Naive thymus-derived CD4-positive, alpha-beta T cell (primary cell): Measurements from ENCODE around the gene MLF2. TPM values are rescaled to one million over a fixed set of nuclear protein-coding genes. Genes with fewer than 3 reads are reported as not detected.

Experiments
- ATAC-seq: fragments of 150-1000 bp; cut with Tn5 transposase; 2 replicates; pipeline ENCODE4 v1.10.0; 2021; ENCODE audit warnings: mild to moderate bottlenecking, moderate library complexity
- CTCF ChIA-PET: fragments of 350-600 bp; sonication (Branson Sonifier 250); formaldehyde crosslinking; loops from one replicate; lab custom pipeline; 2021; ENCODE audit warnings: antibody characterized with exemption; lab: Charles Lee
- POLR2A ChIA-PET: fragments of 350-600 bp; sonication (Branson Sonifier 250); formaldehyde crosslinking; loops from one replicate; lab custom pipeline; 2021; ENCODE audit warnings: antibody characterized with exemption, inconsistent platforms; lab: Charles Lee
- DNase-seq, 9 donors: peaks; one replicate each; pipeline versions ENCODE4 v3.0.0 to v3.0.0-alpha.2; 2020 to 2022; ENCODE audit warnings: mixed read lengths in 1 of 9
- H3K27ac ChIP-seq: one replicate; pipeline ENCODE4 v1.7.0; 2013; ENCODE audit warnings: mild to moderate bottlenecking, low read depth, low read length, moderate library complexity
- H3K27me3 ChIP-seq, 2 donors: one replicate each; pipeline ENCODE4 v1.7.0; 2013; ENCODE audit warnings: low read length in 2 of 2, mild to moderate bottlenecking in 2 of 2, moderate library complexity in 2 of 2; ENCODE audit not compliant: control insufficient read depth in 2 of 2, insufficient read depth in 2 of 2
- H3K36me3 ChIP-seq, 3 experiments: 1 replicate in 2 of 3; 2 replicates in 1 of 3; pipeline ENCODE4 v1.7.0; 2013; ENCODE audit warnings: low read length in 3 of 3, mild to moderate bottlenecking in 3 of 3, moderate library complexity in 1 of 3; ENCODE audit not compliant: insufficient read depth in 3 of 3, control insufficient read depth in 2 of 3
- H3K4me1 ChIP-seq, 2 donors: one replicate each; pipeline ENCODE4 v1.7.0; 2013; ENCODE audit warnings: low read length in 2 of 2, mild to moderate bottlenecking in 2 of 2, moderate library complexity in 1 of 2; ENCODE audit not compliant: control insufficient read depth in 2 of 2, insufficient read depth in 2 of 2
- H3K4me3 ChIP-seq: 2 replicates; pipeline ENCODE4 v1.7.0; 2013; ENCODE audit warnings: mild to moderate bottlenecking, low read length
- H3K9me3 ChIP-seq, 3 experiments: 1 replicate in 2 of 3; 2 replicates in 1 of 3; pipeline ENCODE4 v1.7.0; 2013; ENCODE audit warnings: low read length in 3 of 3; ENCODE audit not compliant: control insufficient read depth in 2 of 3
- H3K27ac Mint-ChIP-seq, 9 donors: one replicate each; pipeline ENCODE4 v1.8.0; 2020 to 2022; ENCODE audit warnings: mixed read lengths in 9 of 9, mild to moderate bottlenecking in 8 of 9, moderate library complexity in 5 of 9, inconsistent platforms in 2 of 9
- H3K27me3 Mint-ChIP-seq, 5 donors: one replicate each; pipeline ENCODE4 v1.8.0; 2021 to 2022; ENCODE audit warnings: mixed read lengths in 5 of 5, mild to moderate bottlenecking in 1 of 5
- H3K36me3 Mint-ChIP-seq, 5 donors: one replicate each; pipeline ENCODE4 v1.8.0; 2020 to 2022; ENCODE audit warnings: mixed read lengths in 5 of 5, mild to moderate bottlenecking in 3 of 5, inconsistent platforms in 1 of 5
- H3K4me1 Mint-ChIP-seq, 7 donors: one replicate each; pipeline ENCODE4 v1.8.0; 2020 to 2022; ENCODE audit warnings: mixed read lengths in 7 of 7, mild to moderate bottlenecking in 3 of 7, inconsistent platforms in 1 of 7
- H3K4me3 Mint-ChIP-seq, 10 donors: one replicate each; pipeline ENCODE4 v1.8.0; 2020 to 2022; ENCODE audit warnings: mild to moderate bottlenecking in 10 of 10, mixed read lengths in 10 of 10, moderate library complexity in 6 of 10, inconsistent platforms in 2 of 10
- H3K9me3 Mint-ChIP-seq, 11 donors: one replicate each; pipeline ENCODE4 v1.8.0; 2020 to 2022; ENCODE audit warnings: mixed read lengths in 11 of 11, mild to moderate bottlenecking in 4 of 11, inconsistent platforms in 1 of 11, moderate library complexity in 1 of 11
- intact Hi-C, 2 donors: fragments of 100-400 bp; cut with micrococcal nuclease; formaldehyde crosslinking; loops; one replicate each; pipeline ENCODE4 v1.15.1; 2023
- polyA plus RNA-seq, 2 donors: library from polyadenylated mRNA; unstranded; fragments of 300-500 nt; fragmentation: Illumina TruSeq; gene quantifications; one replicate each; pipeline ENCODE4 v1.2.3, GENCODE V29; 2021
- total RNA-seq, 6 experiments: library from RNA in 5 of 6; stranded (reverse) in 5 of 6; gene quantifications; 1 replicate in 5 of 6; 2 replicates in 1 of 6; pipeline ENCODE4 v1.2.3 and lab custom pipeline; 2021 to 2026

The MLF2 gene
- total and polyA plus RNA-seq, 7 experiments from 2014 or later: 84.6 to 141 (median 119) TPM

DNA sequence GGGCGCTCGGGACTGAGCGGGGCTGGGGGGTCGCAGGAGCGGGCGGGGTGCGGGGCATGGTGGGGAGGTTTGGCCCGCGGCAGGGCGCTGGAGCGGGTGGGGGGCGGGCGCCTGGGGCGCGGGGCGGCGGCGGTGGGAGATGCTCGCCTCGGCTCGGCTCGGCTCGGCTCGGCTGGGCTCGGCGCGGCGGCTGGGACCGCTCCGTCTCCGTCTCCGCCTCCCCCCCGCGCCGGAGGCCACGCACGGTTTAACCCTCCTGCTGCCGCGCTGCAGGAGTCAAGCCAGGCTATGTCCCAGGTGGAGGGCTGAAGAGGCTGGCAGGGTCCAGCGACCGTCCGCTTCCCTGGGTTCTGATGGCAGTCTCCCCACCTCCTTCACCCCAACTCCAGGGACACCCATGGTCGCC lies 52.3 kb downstream of the MLF2 start, which contains the start of gene PIANP:
Gene PIANP, minus strand, starts transcription at position 170 of the 406 bp plus-strand sequence. CDS start 2,754 bp downstream, outside the sequence.
- Histone ChIP-seq H3K36me3 (no peaks in the 10 kb centered on the region), H3K9me3 (no peaks in the 10 kb centered on the region), H3K4me1 (peaks cover 5 to 8% of the 10 kb centered on the region in 2 donors), H3K27me3 (peaks cover 0 to 6% of the 10 kb centered on the region in 2 donors), H3K4me3 (peak within 1 kb of the TSS; percentile 62), H3K27ac (peak within 1 kb of the TSS; percentile 25)
- DNase-seq (peak; percentile 38 to 72 (median 63)), ATAC-seq (peak; percentile 88)
- H3K27ac Mint-ChIP-seq: peak within 1 kb of the TSS in 6 of 9 donors; percentile 7 to 87 (median 68)
- H3K36me3 Mint-ChIP-seq: peaks cover 0 to 2% (median 0%) of the 10 kb centered on the region in 5 donors
- intact Hi-C loops: loop anchor here in 1 of 2 donors (1.0 kb wide), 3 partner anchors 11 to 191 kb away; partner anchors contain the start of genes COPS7A and ZNF384
- H3K4me3 Mint-ChIP-seq: peak within 1 kb of the TSS; percentile 67 to 92 (median 81)
- POLR2A ChIA-PET: interaction anchor here (1.0 to 2.1 kb wide), 2 partner anchors 9 to 11 kb away, joined by 3 to 16 read pairs; partner anchors contain the start of gene ZNF384
- H3K4me1 Mint-ChIP-seq: peaks cover 13 to 39% (median 25%) of the 10 kb centered on the region in 7 donors
- CTCF ChIA-PET: no interaction called here
- peaks cover 0 to 5% (median 0%) of the 10 kb centered on the region in 11 donors for H3K9me3 Mint-ChIP-seq
- H3K27me3 Mint-ChIP-seq: peaks cover 5 to 72% (median 51%) of the 10 kb centered on the region in 5 donors

DNA sequence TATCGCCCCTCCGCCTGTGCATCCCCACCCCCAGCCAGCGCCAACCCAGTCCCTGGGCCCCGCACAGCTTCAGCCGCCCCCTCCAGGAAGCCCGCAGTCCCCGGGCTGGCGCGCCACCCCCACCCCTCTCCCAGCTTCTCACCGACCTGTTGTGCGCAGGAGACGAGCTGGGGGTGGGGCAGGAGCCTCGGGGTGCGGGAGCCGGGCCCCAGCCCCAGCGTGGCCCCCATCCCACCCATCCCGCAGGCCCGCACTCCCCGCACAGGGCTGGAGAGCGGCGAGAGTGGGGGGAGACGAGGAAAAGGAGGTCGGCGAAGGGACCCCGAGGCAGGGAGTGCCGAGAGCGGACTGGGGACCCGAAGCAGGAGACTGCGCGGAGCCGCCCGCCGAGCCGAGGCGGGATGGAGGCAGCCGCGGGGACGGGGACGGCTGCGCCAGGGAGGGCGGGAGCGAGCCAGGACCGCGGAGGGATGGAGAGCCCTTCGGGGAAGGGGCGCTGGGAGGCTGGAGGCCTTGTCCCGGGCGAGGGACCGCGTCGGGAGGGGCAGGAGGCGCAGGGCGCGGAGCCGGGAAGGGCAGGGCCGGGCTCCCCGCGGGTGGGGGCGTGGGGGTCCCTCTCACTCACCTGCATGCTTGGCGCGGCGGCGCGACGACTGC lies 52.8 kb downstream of the MLF2 start:
- ATAC-seq (peak; percentile 49), DNase-seq (peak in 2 of 9 donors; percentile 15 to 28)
- ChIA-PET CTCF (interaction anchor here (0.9 kb wide), 1 partner anchor 24 kb away, joined by 3 read pairs; the partner anchor contains the start of gene COPS7A), POLR2A (interaction anchor here (0.6 to 2.8 kb wide), 5 partner anchors 10 to 272 kb away, joined by 3 to 16 read pairs (median 5); partner anchors contain the start of genes COPS7A, MLF2, NOP2 and ZNF384)
- peaks cover 5 to 8% of the 10 kb centered on the region in 2 donors for H3K4me1 ChIP-seq
- H3K4me3 ChIP-seq: peak overlapping the region; percentile 37
- peaks cover 5 to 70% (median 46%) of the 10 kb centered on the region in 5 donors for H3K27me3 Mint-ChIP-seq
- H3K27ac ChIP-seq: peak overlapping the region; percentile 25
- H3K27ac Mint-ChIP-seq: peak overlapping the region in 3 of 9 donors; percentile 70 to 87 (median 86)
- peaks cover 0 to 2% (median 0%) of the 10 kb centered on the region in 5 donors for H3K36me3 Mint-ChIP-seq
- no peaks in the 10 kb centered on the region for H3K9me3 ChIP-seq
- H3K27me3 ChIP-seq: peaks cover 0 to 6% of the 10 kb centered on the region in 2 donors
- H3K4me1 Mint-ChIP-seq: peaks cover 13 to 39% (median 25%) of the 10 kb centered on the region in 7 donors
- intact Hi-C loops: loop anchor here in 1 of 2 donors (1.0 kb wide), 3 partner anchors 11 to 191 kb away; partner anchors contain the start of genes COPS7A and ZNF384
- peaks cover 0 to 5% (median 0%) of the 10 kb centered on the region in 11 donors for H3K9me3 Mint-ChIP-seq
- H3K36me3 ChIP-seq: no peaks in the 10 kb centered on the region
- peak overlapping the region; percentile 67 to 92 (median 76) for H3K4me3 Mint-ChIP-seq

DNA sequence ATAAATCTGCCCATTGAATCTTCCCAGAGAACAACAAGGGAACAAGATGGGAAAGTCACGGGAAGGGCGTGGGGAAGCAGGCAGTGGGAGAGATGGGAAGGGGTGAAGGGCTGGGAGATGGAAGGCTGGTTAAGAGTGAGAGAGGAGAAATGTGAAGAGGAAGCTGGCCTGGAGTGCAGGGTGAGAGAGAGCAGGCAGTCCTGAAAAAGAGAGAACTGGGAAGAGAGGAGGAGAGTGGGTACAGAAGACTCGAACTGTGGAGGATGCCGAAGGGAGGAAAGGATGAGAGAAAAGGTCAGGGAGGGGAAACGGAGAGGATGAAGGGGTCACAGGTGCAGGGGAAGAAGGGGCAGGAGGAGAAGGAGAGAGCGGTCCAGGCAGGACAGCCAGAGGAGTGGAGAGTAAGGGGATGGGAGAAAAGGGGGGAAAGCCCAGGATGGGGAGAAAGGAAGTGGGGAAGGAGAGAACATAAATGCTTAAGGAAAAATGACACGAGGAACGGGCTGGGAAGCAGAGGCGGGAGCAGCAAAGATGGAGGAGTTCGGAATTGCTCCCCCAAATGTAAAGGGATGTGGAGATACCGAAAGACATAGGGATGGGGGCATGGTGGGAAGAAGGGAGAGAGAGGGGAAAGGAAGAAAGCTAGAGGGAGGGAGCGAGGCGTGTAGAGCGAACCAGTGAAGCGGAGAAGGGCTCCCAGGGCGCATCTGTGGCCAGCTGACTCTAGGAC lies 53.5 kb downstream of the MLF2 start:
- Mint-ChIP-seq H3K4me1 (peaks cover 13 to 39% (median 25%) of the 10 kb centered on the region in 7 donors), H3K36me3 (peaks cover 0 to 2% (median 0%) of the 10 kb centered on the region in 5 donors), H3K9me3 (peaks cover 0 to 5% (median 0%) of the 10 kb centered on the region in 11 donors), H3K27me3 (peaks cover 5 to 64% (median 45%) of the 10 kb centered on the region in 5 donors), H3K27ac (peak overlapping the region in 6 of 9 donors; percentile 41 to 87 (median 68)), H3K4me3 (peak overlapping the region; percentile 67 to 92 (median 76))
- Histone ChIP-seq H3K36me3 (no peaks in the 10 kb centered on the region), H3K9me3 (no peaks in the 10 kb centered on the region), H3K4me3 (peak overlapping the region; percentile 37), H3K27me3 (peaks cover 0 to 6% of the 10 kb centered on the region in 2 donors), H3K4me1 (peaks cover 5 to 8% of the 10 kb centered on the region in 2 donors), H3K27ac (no peak overlapping the region)
- intact Hi-C loops: no loop called here
- ATAC-seq (no peak), DNase-seq (no peak)
- CTCF ChIA-PET: interaction anchor here (0.6 to 1.1 kb wide), 5 partner anchors 25 to 173 kb away, joined by 3 to 4 read pairs (median 4); partner anchors contain the start of gene COPS7A
- POLR2A ChIA-PET: interaction anchor here (0.6 to 2.8 kb wide), 6 partner anchors 10 to 273 kb away, joined by 3 to 16 read pairs (median 4); partner anchors contain the start of genes COPS7A, MLF2, NOP2 and USP5

DNA sequence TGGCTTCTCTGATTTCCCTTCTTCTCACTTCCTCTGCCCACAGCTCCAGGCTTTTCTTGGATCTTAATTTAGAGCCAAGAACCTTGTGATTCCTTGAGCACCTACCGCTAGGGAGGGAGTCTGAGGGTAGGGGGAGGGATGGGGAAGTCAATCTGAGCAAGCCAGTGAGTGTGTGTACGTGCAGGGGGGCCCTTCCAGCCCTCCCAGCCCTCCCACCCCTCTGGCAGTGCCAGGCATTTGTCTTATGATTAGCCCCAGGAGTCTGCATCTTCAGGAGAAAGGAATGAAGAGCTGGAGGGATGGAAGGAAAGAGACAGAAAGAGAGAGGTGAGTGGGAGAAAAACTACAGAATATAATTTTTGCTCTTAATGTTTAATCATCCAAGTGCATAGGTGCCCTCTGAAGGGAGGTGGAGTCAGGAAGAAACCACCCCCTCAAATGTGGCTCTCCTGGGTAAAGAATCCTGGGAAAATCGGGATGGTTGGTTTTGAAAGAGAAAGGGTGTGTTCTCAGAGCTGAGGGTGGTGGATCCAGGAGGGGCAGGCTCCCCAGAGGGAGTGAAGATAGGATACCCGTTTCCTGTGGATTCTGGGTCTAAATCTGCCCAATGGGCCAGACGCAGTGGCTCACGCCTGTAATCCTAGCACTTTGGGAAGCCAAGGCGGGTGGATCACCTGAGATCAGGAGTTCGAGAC lies 54.4 kb downstream of the MLF2 start:
- peaks cover 5 to 8% of the 10 kb centered on the region in 2 donors for H3K4me1 ChIP-seq
- peaks cover 0 to 2% (median 0%) of the 10 kb centered on the region in 5 donors for H3K36me3 Mint-ChIP-seq
- H3K4me3 Mint-ChIP-seq: peak overlapping the region in 7 of 10 donors; percentile 67 to 92 (median 68)
- intact Hi-C loops: no loop called here
- ATAC-seq: no peak
- CTCF ChIA-PET: interaction anchor here (0.6 to 1.1 kb wide), 6 partner anchors 19 to 447 kb away, joined by 3 to 5 read pairs (median 4); no protein-coding TSS in a partner anchor
- peak overlapping the region in 2 of 9 donors; percentile 67 to 87 for H3K27ac Mint-ChIP-seq
- POLR2A ChIA-PET: interaction anchor here (1.4 to 2.8 kb wide), 3 partner anchors 9 to 154 kb away, joined by 3 to 16 read pairs (median 16); partner anchors contain the start of genes COPS7A, USP5 and ZNF384
- H3K4me1 Mint-ChIP-seq: peaks cover 11 to 38% (median 25%) of the 10 kb centered on the region in 7 donors
- H3K27ac ChIP-seq: no peak overlapping the region
- no peak overlapping the region for H3K4me3 ChIP-seq
- DNase-seq: no peak
- peaks cover 0 to 5% (median 0%) of the 10 kb centered on the region in 11 donors for H3K9me3 Mint-ChIP-seq
- H3K36me3 ChIP-seq: no peaks in the 10 kb centered on the region
- peaks cover under 1 to 55% (median 36%) of the 10 kb centered on the region in 5 donors for H3K27me3 Mint-ChIP-seq
- H3K9me3 ChIP-seq: no peaks in the 10 kb centered on the region
- peaks cover 0 to 6% of the 10 kb centered on the region in 2 donors for H3K27me3 ChIP-seq
